B cell (primary cell): ENCODE measurements around the gene KLHL35.

Experiments used
- EZH2 ChIP-seq: IDR thresholded peaks from 2 replicates; pipeline ENCODE4 v1.6.1; 2012; ENCODE audit warnings: borderline replicate concordance, low read depth, mild to moderate bottlenecking, moderate library complexity, low read length; ENCODE audit not compliant: insufficient read depth, poor library complexity, severe bottlenecking
- TF ChIP-seq, protein P1 (sequence below): fragments of 200-600 bp; IDR thresholded peaks from one replicate; pipeline ENCODE4 v1.8.0; 2022; ENCODE audit warnings: antibody characterized with exemption, mild to moderate bottlenecking

DNA sequence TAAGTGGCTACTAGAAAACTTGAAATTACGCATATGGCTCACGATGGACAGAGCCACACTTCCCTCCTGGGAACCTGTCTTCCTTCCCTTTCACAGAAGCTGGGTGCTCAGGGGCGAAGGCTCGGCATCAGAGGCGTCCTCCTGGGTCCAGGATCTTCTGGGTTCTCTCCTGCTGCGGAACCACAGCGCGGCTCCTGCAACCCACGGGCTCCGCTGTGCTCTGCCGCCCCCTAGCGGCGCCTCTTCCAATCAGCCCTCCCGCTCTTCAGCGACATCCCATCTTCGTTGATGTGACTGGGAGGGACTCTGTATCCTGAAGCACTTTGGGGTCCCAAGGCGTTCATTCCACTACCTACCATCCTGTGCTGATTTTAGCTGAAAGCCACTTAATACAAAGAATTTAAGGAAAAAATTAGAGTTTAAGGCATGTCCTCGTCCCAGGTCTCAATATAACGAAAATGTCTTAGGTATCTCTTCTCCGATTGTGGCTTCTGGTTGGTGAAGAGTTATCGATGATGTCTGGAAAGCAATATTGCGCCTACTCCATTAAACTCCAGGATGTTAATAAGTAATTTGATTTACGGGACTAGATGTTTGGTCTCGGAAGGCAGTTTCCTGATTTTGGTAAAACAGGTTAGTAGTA lies 48.4 kb downstream of the KLHL35 start:
- TF ChIP-seq, protein P1, sequence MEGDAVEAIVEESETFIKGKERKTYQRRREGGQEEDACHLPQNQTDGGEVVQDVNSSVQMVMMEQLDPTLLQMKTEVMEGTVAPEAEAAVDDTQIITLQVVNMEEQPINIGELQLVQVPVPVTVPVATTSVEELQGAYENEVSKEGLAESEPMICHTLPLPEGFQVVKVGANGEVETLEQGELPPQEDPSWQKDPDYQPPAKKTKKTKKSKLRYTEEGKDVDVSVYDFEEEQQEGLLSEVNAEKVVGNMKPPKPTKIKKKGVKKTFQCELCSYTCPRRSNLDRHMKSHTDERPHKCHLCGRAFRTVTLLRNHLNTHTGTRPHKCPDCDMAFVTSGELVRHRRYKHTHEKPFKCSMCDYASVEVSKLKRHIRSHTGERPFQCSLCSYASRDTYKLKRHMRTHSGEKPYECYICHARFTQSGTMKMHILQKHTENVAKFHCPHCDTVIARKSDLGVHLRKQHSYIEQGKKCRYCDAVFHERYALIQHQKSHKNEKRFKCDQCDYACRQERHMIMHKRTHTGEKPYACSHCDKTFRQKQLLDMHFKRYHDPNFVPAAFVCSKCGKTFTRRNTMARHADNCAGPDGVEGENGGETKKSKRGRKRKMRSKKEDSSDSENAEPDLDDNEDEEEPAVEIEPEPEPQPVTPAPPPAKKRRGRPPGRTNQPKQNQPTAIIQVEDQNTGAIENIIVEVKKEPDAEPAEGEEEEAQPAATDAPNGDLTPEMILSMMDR = peak; percentile 98
- TF ChIP-seq EZH2 = no peak
